HG03442 (cell line): ENCODE data around the gene TSSK3.
A peak's percentile ranks its signal among the peaks of the same experiment; 100 is the strongest.
"Not testable (repeated sequence)": the region's sequence is repeated elsewhere in the genome, so short reads cannot be mapped to it uniquely, and the experiment has no call there.

Experiments used
- ATAC-seq: cut with Tn5 transposase; IDR thresholded peaks from one replicate; pipeline ENCODE4 v1.9.1; 2021; ENCODE audit warnings: mild to moderate bottlenecking, moderate library complexity; ENCODE audit not compliant: unreplicated experiment

Gene TSSK3

GRCh38 chr1:32337855-32338636 is 24.3 kb upstream of the TSSK3 start:
- ATAC-seq, result no peak

- no peak for ATAC-seq
Observed at GRCh38 chr1:32338637-32339145, 23.6 kb upstream of the TSSK3 start.

GRCh38 chr1:32339363-32339978 is 22.9 kb upstream of the TSSK3 start:
- no peak for ATAC-seq

GRCh38 chr1:32341186-32341757 is 21.1 kb upstream of the TSSK3 start:
- ATAC-seq, result no peak

GRCh38 chr1:32341971-32342370 is 20.4 kb upstream of the TSSK3 start:
- ATAC-seq, result no peak

GRCh38 chr1:32342704-32343103 is 19.6 kb upstream of the TSSK3 start:
- ATAC-seq, result no peak

GRCh38 chr1:32345289-32345827 is 17.0 kb upstream of the TSSK3 start:
- no peak for ATAC-seq

- ATAC-seq, result no peak
Observed at GRCh38 chr1:32346532-32347157, 15.7 kb upstream of the TSSK3 start.

- no peak for ATAC-seq
Observed at GRCh38 chr1:32349211-32349708, 13.1 kb upstream of the TSSK3 start.

GRCh38 chr1:32350785-32351398 is 11.4 kb upstream of the TSSK3 start:
- ATAC-seq, result peak; percentile 34

GRCh38 chr1:32351399-32352238 is 10.7 kb upstream of the TSSK3 start:
- peak; percentile 85 for ATAC-seq

- no peak for ATAC-seq
Observed at GRCh38 chr1:32352239-32352745, 10.0 kb upstream of the TSSK3 start.

- no peak for ATAC-seq
Observed at GRCh38 chr1:32352831-32353383, 9.4 kb upstream of the TSSK3 start.

GRCh38 chr1:32353431-32353830 is 8.9 kb upstream of the TSSK3 start:
- ATAC-seq, result no peak

GRCh38 chr1:32353886-32354570 is 8.3 kb upstream of the TSSK3 start:
- ATAC-seq, result no peak

- not testable (repeated sequence) for ATAC-seq
Observed at GRCh38 chr1:32355778-32356177, 6.6 kb upstream of the TSSK3 start.

- ATAC-seq, result no peak
Observed at GRCh38 chr1:32356478-32356877, 5.9 kb upstream of the TSSK3 start.

- ATAC-seq, result no peak
Observed at GRCh38 chr1:32357614-32358013, 4.7 kb upstream of the TSSK3 start.

- no peak for ATAC-seq
Observed at GRCh38 chr1:32358435-32358834, 3.9 kb upstream of the TSSK3 start.
